HG02588 (cell line): ENCODE measurements around the gene SDK2.

Experiments used
- ATAC-seq: cut with Tn5 transposase; IDR thresholded peaks from one replicate; pipeline ENCODE4 v1.9.1; 2021; ENCODE audit warnings: mild to moderate bottlenecking, moderate library complexity; ENCODE audit not compliant: unreplicated experiment

SDK2 gene

GRCh38 chr17:73634629-73635028 is 9.6 kb downstream of the SDK2 start:
- no peak for ATAC-seq

GRCh38 chr17:73633736-73634135 is 10.5 kb downstream of the SDK2 start:
- no peak for ATAC-seq

- ATAC-seq: no peak
These were observed 11.7 kb downstream of the SDK2 start for GRCh38 chr17:73632513-73632912.

GRCh38 chr17:73630965-73631595 is 13.2 kb downstream of the SDK2 start:
- ATAC-seq: no peak

- ATAC-seq: no peak
These were observed 13.7 kb downstream of the SDK2 start for GRCh38 chr17:73630531-73630930.

- no peak for ATAC-seq
These were observed 15.3 kb downstream of the SDK2 start for GRCh38 chr17:73628642-73629552.

- no peak for ATAC-seq
These were observed 18.1 kb downstream of the SDK2 start for GRCh38 chr17:73625991-73626673.

GRCh38 chr17:73625006-73625405 is 19.2 kb downstream of the SDK2 start:
- no peak for ATAC-seq

- ATAC-seq: no peak
These were observed 19.7 kb downstream of the SDK2 start for GRCh38 chr17:73624496-73624988.

GRCh38 chr17:73623818-73624217 is 20.4 kb downstream of the SDK2 start:
- no peak for ATAC-seq

GRCh38 chr17:73623247-73623646 is 21.0 kb downstream of the SDK2 start:
- ATAC-seq: no peak

GRCh38 chr17:73622381-73622780 is 21.9 kb downstream of the SDK2 start:
- ATAC-seq: no peak

GRCh38 chr17:73621685-73622084 is 22.6 kb downstream of the SDK2 start:
- no peak for ATAC-seq

GRCh38 chr17:73620414-73620813 is 23.8 kb downstream of the SDK2 start:
- no peak for ATAC-seq

- no peak for ATAC-seq
These were observed 26.7 kb downstream of the SDK2 start for GRCh38 chr17:73617501-73617900.

- ATAC-seq: no peak
These were observed 27.3 kb downstream of the SDK2 start for GRCh38 chr17:73616873-73617404.

GRCh38 chr17:73616120-73616872 is 27.9 kb downstream of the SDK2 start:
- no peak for ATAC-seq

- ATAC-seq: no peak
These were observed 30.0 kb downstream of the SDK2 start for GRCh38 chr17:73614256-73614655.

- ATAC-seq: no peak
These were observed 30.7 kb downstream of the SDK2 start for GRCh38 chr17:73613271-73614233.
